NCI-H345 treated with DMSO at 0.1 percent for 48 hours (cell line): ENCODE data around the gene NAA25.

Source experiments
- DNase-seq: peaks from one replicate; lab custom pipeline; 2025; ENCODE audit not compliant: unreplicated experiment; lab: John Stamatoyannopoulos, UW

Gene NAA25

GRCh38 chr12:112108202-112109079, at the start of gene NAA25:
Gene NAA25, minus strand, starts transcription at chr12:112108783. Its CDS starts 10 bp downstream, at chr12:112108773.
- peak; percentile 70 for DNase-seq

DNA sequence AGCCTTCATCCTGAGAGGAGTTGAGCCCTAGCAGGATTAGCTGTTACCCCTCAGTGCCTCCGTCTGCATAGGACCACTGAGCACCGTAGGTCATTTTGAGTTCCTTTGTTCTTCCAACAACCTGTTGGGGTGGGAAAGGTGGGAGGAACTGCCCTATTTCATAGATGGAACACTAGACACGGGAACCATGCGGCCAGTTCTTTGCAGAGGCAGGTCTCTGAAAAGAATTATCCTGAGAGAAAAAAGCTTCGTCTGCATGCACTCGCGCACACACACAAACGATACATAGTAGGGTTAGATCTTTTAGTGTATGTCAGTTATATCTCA, 45.3 kb upstream of the NAA25 start:
- DNase-seq: no peak

DNA sequence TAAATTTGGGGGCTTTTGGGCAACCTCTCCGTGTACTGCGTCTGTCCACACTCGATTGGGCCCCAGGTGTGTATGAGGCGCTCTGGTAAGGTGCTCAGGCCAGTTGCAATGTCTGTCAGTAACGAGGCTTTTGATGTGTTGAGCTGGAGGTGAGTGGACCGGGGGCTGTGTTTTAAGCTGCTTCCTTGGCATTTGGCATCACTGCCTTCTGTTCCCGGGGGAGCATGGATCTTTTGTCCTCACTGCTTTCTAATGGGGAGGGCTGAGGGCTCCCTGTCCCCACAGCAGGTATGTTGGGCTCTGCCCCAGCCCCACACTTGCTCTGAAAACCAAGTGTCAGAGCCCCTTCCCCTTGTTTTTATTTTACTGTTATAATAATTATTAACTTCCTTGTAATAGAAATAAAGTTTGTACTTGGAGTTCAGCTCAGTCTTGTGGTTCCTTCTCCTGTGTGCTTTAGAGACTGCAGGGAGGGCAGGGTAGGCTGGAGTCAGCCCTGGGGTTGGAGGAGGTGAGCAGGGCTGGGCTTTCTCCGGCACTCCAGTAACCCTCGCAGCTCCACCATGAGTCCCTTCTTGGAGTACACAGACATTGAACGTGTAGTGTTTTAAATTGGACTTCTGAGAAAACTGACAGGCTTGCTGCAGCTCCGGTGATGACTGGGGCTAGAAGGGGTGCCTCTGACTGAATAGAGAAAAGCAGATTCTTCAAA, 44.8 kb upstream of the NAA25 start:
- no peak for DNase-seq

DNA sequence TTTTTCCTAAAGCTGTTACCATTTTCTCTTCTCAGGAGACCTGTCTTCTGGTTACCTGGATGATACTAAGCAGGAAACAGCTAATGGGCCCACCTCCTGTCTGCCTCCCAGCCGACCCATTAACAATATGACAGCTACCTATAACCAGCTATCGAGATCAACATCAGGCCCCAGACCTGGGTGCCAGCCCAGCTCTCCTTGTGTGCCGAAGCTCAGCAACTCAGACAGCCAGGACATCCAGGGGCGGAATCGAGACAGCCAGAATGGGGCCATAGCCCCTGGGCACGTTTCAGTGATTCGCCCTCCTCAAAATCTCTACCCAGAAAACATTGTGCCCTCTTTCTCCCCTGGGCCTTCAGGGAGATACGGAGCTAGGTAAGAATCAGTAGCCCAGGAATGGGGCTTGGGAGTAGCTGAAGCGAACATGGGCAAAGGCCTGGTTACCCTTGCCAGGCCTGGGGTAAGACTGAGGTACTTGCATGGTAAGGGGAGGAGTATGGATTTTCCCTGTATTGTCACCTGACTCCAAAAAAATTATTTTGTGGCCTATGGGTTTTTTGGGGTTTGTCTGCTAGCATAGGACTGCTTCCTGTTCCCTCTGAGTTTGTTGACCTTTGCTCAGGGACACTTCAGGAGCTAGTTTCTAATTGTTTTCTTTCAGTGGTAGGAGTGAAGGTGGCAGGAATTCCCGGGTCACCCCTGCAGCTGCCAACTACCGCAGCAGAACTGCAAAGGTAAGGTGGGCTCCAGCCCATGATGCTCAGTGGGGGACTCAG, 43.4 kb upstream of the NAA25 start:
- DNase-seq: no peak

GRCh38 chr12:112149596-112149995, 41.0 kb upstream of the NAA25 start:
- DNase-seq: no peak

- DNase-seq: no peak
These were observed 39.5 kb upstream of the NAA25 start for GRCh38 chr12:112148031-112148513.

DNA sequence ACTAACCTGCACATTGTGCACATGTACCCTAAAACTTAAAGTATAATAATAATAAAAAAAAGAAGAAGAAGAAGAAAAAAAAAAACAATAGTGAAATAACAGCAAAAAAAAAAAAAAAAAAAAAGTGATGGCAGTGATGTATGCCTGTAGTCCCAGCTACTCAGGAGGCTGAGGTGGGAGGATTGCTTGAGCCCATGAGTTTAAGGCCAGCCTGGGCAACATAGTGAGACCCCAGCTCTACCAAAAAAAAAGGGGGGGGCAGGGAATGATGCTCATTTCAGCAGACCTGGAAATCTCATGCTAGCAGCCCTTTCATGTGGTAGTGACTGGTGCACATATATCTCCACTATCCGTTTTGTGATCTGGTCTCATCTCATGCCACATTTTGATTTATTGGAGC, 37.5 kb upstream of the NAA25 start:
- no peak for DNase-seq

DNA sequence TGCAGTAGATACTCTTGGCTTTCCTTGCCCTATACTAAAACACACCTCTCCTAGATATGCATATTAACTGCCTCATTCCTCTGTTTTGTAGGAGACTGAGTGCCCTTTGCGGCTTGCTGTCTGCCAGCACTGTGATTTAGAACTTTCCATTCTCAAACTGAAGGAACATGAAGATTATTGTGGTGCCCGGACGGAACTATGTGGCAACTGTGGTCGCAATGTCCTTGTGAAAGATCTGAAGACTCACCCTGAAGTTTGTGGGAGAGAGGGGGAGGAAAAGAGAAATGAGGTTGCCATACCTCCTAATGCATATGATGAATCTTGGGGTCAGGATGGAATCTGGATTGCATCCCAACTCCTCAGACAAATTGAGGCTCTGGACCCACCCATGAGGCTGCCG, 32.1 kb upstream of the NAA25 start:
- DNase-seq: no peak

GRCh38 chr12:112134731-112135130, 26.1 kb upstream of the NAA25 start:
- no peak for DNase-seq

- no peak for DNase-seq
These were observed 24.8 kb upstream of the NAA25 start for GRCh38 chr12:112133418-112133817.

DNA sequence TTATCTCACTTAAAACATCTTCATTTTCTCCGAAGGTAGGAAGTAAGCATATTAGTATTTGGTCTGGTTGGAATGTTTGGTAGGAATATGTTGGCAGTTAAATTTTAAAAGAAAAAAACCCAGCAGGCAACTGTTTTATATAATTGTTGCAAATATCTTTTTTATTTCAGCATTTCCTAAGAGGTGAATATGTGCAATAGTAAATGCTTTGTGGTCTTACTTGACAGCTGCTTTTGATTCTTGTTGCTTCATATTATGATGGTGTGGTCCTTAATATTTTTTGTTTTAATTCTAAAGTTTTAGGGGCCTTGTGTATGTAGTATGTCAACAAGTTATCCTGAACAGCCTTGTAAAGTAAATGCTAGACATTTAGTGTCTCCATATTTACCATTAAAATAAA, 23.1 kb upstream of the NAA25 start:
- no peak for DNase-seq

DNA sequence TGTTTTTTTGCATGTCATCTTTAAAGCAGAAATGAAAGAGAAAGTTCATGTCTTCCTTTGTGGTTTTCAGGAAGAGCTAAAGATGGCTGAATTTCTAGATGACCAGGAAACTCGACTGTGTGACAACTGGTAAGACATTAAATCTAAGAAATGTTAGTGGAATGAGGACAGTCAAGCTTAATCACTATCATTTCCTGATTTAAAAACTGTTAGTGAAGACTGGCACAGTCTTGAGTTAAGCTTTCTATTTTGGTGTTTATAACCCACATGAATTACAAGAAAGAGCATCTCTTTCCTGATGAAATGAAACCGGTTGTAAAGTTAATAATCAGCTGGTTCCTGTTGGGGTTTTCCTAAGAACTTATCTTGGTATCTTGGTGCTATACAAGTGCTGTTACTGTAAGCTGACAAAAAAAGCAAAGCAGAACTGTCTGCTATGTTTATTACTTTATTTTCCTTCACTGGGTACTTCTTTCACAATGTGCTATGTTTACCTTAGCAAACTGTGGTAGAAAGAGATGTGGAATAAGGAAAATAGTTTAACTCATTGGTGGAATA, 21.9 kb upstream of the NAA25 start:
- no peak for DNase-seq

- DNase-seq: no peak
These were observed 18.3 kb upstream of the NAA25 start for GRCh38 chr12:112126911-112127310.

DNA sequence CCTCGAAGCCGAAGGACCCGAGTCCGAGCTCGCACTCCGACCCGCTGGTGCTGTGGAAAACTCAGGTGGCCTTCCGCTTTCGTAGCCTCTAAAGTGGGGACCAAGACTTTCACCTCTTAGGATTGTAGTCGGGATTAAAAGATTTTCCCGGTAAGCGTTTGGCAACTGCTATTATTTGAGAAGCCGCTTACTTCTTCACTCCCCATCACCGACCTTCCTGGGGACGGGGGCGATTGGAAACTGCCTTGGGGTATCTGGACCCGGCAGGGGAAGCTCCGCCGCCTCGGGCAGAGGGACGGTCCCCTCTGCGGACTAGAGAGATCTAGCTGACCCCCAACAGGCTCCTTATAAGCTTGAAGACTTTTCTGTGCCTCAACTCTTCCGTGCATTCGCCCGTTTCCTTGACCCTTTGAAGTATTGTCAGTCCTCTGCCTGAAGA, 17.4 kb upstream of the NAA25 start:
- DNase-seq: no peak

DNA sequence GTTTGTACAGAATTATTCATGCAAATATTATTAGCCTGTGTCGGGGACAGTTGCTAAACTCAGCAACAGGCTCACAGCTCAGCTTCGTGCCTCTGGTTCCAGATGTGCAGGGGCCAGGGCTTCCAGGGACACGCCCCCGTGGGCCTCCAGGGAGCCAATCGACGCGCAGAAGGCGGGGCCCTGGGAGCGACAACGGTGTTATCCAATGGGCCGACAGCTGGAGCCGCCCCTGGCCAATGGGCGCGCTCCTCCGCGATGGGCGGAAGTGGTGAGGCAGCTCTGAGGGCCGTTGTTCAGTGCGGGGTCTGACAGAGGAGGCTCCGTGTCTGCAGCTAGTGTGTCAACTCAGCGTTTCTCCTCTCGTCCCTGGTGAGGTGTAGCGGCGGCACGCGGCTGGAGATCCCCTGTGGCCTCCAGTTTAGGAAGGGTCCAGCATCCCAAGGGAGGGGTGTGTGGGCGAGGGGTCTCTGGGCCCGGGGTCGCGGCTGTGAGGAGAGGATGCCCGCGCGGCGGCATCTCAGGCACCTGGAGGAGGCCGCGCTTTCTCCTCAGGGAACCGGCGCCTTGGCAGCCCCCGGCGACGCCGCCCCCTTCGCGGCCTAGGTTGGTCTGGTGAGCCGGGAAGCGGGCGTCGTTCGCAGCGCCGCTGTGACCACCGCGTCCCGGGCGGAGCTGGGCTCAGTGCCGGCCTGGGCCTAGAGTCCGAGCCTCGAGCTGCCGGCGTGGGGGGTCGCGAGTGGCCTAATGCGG, 16.8 kb upstream of the NAA25 start, which contains the start of gene TRAFD1:
Gene TRAFD1 (plus strand): TSS at position 311 of the 750 bp plus-strand sequence. CDS start 4,963 bp downstream, outside the sequence.
- DNase-seq: peak; percentile 93

DNA sequence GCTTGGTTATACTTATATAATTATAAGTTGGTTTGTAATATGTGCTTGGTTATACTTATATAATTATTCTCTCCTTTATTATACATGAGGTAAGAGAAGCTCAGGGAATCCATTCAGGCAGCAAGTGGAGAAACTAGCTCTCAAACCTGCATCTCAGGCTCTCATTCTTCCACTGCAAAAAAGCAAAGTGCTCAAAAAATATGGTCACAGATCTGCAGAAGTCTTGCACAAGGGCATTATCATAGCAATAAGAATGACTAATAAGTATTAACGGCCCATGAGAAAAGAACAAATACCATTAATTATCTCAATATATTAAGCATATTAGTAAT, 16.3 kb upstream of the NAA25 start:
- no peak for DNase-seq

- DNase-seq: no peak
These were observed 14.5 kb upstream of the NAA25 start for GRCh38 chr12:112122823-112123690.

- DNase-seq: no peak
These were observed 13.4 kb upstream of the NAA25 start for GRCh38 chr12:112121780-112122565.

GRCh38 chr12:112117685-112118084, 9.1 kb upstream of the NAA25 start:
- DNase-seq: no peak
